H1 (cell line): ENCODE results near the gene NAV2. TPM values are rescaled to one million over a fixed set of nuclear protein-coding genes. Genes with fewer than 3 reads are reported as not detected.

Source experiments
- CTCF ChIA-PET: fragments of 300-600 bp; sonication (Branson Sonifier 250); formaldehyde crosslinking; loops from one replicate; lab custom pipeline; 2021; ENCODE audit not compliant: partially characterized antibody; lab: Charles Lee
- POLR2A ChIA-PET: fragments of 300-600 bp; sonication (Branson Sonifier 250); formaldehyde crosslinking; loops from one replicate; lab custom pipeline; 2021; ENCODE audit warnings: inconsistent platforms; ENCODE audit not compliant: partially characterized antibody; lab: Charles Lee
- DNase-seq, 2 experiments: peaks; one replicate each; pipeline versions ENCODE4 v3.0.0 to v3.0.0-alpha.2; 2010 to 2022; ENCODE audit warnings: low spot score in 2 of 2, low read depth in 1 of 2, mixed read lengths in 1 of 2
- FAIRE-seq: peaks from 2 replicates; lab custom pipeline; 2011; peaks lifted over from hg19 to GRCh38; lab: Jason Lieb, UNC
- H2AFZ ChIP-seq: 2 replicates; pipeline ENCODE4 v1.8.1; 2012; ENCODE audit warnings: low read length, inconsistent platforms
- H2AK5ac ChIP-seq: 2 replicates; pipeline ENCODE4 v1.6.1; 2013; ENCODE audit warnings: low read depth, low read length
- H2BK120ac ChIP-seq: replicated peaks from 2 replicates; pipeline ENCODE3; 2013; ENCODE audit warnings: low read depth, low read length, inconsistent platforms
- H2BK12ac ChIP-seq: 2 replicates; pipeline ENCODE4 v1.6.1; 2013; ENCODE audit warnings: low read depth, low read length
- H2BK15ac ChIP-seq: 2 replicates; pipeline ENCODE4 v1.6.1; 2013; ENCODE audit warnings: low read length
- H2BK20ac ChIP-seq: 2 replicates; pipeline ENCODE4 v1.6.1; 2013; ENCODE audit warnings: low read length
- H2BK5ac ChIP-seq: 2 replicates; pipeline ENCODE4 v1.6.1; 2013; ENCODE audit warnings: low read depth, low read length
- H3K14ac ChIP-seq: 2 replicates; pipeline ENCODE4 v1.6.1; 2013; ENCODE audit warnings: inconsistent platforms; ENCODE audit not compliant: insufficient read length
- H3K18ac ChIP-seq: 2 replicates; pipeline ENCODE4 v1.6.1; 2013; ENCODE audit warnings: low read length; ENCODE audit errors: extremely low read depth
- H3K23ac ChIP-seq: 2 replicates; pipeline ENCODE4 v1.6.1; 2013; ENCODE audit warnings: inconsistent platforms; ENCODE audit not compliant: insufficient read length
- H3K23me2 ChIP-seq: 2 replicates; pipeline ENCODE4 v1.6.1; 2013; ENCODE audit warnings: low read depth, low read length
- H3K27ac ChIP-seq: 2 replicates; pipeline ENCODE4 v1.6.1; 2011; ENCODE audit warnings: low read depth, low read length, inconsistent platforms
- H3K27me3 ChIP-seq, 4 experiments: replicated peaks in 1 of 4; 1 replicate in 1 of 4; 2 replicates in 3 of 4; pipeline versions ENCODE4 v1.6.1 to v1.8.1; 2011 to 2013; ENCODE audit warnings: low read length in 3 of 4, mild to moderate bottlenecking in 3 of 4, inconsistent platforms in 2 of 4, mixed read lengths in 2 of 4, moderate library complexity in 1 of 4; ENCODE audit not compliant: control insufficient read depth in 3 of 4, insufficient read depth in 3 of 4; ENCODE audit errors: extremely low read depth in 1 of 4
- H3K36me3 ChIP-seq, 4 experiments: 2 replicates each; pipeline versions ENCODE4 v1.6.1 to v1.8.1; 2011 to 2013; ENCODE audit warnings: mild to moderate bottlenecking in 4 of 4, low read length in 3 of 4, moderate library complexity in 2 of 4, control low read depth in 1 of 4, inconsistent platforms in 1 of 4; ENCODE audit not compliant: insufficient read depth in 4 of 4, control insufficient read depth in 2 of 4
- H3K4ac ChIP-seq: replicated peaks from 2 replicates; pipeline ENCODE3; 2013; ENCODE audit warnings: low read length, low read depth, mixed read lengths, inconsistent platforms; ENCODE audit not compliant: insufficient read length
- H3K4me1 ChIP-seq, 4 experiments: replicated peaks in 1 of 4; 1 replicate in 1 of 4; 2 replicates in 3 of 4; pipeline versions ENCODE4 v1.6.1 to v1.8.1; 2011 to 2013; ENCODE audit warnings: low read length in 3 of 4, inconsistent platforms in 2 of 4, mixed read lengths in 1 of 4; ENCODE audit not compliant: insufficient read depth in 4 of 4, control insufficient read depth in 3 of 4
- H3K4me2 ChIP-seq, 2 experiments: 2 replicates each; pipeline versions ENCODE4 v1.6.1 to v1.8.1; 2011 to 2013; ENCODE audit warnings: low read depth in 2 of 2, low read length in 2 of 2, control low read depth in 1 of 2, inconsistent platforms in 1 of 2, mild to moderate bottlenecking in 1 of 2; ENCODE audit not compliant: insufficient read depth in 1 of 2
- H3K4me3 ChIP-seq, 4 experiments: fragments of 200-600, 300-600 bp in 1 of 4; sonication (generic), shearing (Covaris generic), sonication (Bioruptor Twin) in 1 of 4; 2 replicates each; pipeline versions ENCODE4 v1.5.1 to v1.8.1; 2011 to 2016; ENCODE audit warnings: low read length in 4 of 4, low read depth in 3 of 4, control low read depth in 2 of 4, inconsistent platforms in 2 of 4, mild to moderate bottlenecking in 2 of 4, mixed read lengths in 1 of 4, moderate library complexity in 1 of 4; ENCODE audit not compliant: insufficient read depth in 2 of 4; ENCODE audit errors: extremely low read depth in 1 of 4
- H3K56ac ChIP-seq: replicated peaks from 2 replicates; pipeline ENCODE3; 2013; ENCODE audit warnings: low read depth, mild to moderate bottlenecking, mixed read lengths, low read length, inconsistent platforms; ENCODE audit not compliant: insufficient read length
- H3K79me1 ChIP-seq: 2 replicates; pipeline ENCODE4 v1.6.1; 2013; ENCODE audit warnings: low read depth, low read length, control low read depth
- H3K79me2 ChIP-seq, 2 experiments: 2 replicates each; pipeline versions ENCODE4 v1.6.1 to v1.8.1; 2012 to 2013; ENCODE audit warnings: low read length in 2 of 2, mild to moderate bottlenecking in 2 of 2, inconsistent platforms in 1 of 2; ENCODE audit not compliant: insufficient read depth in 2 of 2, control insufficient read depth in 1 of 2
- H3K9ac ChIP-seq, 4 experiments: replicated peaks in 1 of 4; 1 replicate in 1 of 4; 2 replicates in 3 of 4; pipeline versions ENCODE4 v1.6.1 to v1.8.1; 2011 to 2013; ENCODE audit warnings: low read depth in 3 of 4, low read length in 3 of 4, control low read depth in 2 of 4, mild to moderate bottlenecking in 2 of 4, moderate library complexity in 2 of 4, inconsistent platforms in 1 of 4; ENCODE audit errors: extremely low read depth in 1 of 4
- H3K9me3 ChIP-seq, 2 experiments: 2 replicates each; pipeline versions ENCODE4 v1.6.1 to v1.8.1; 2012 to 2013; ENCODE audit warnings: mild to moderate bottlenecking in 2 of 2, moderate library complexity in 2 of 2, control low read depth in 1 of 2, inconsistent platforms in 1 of 2, low read depth in 1 of 2, low read length in 1 of 2, mixed read lengths in 1 of 2; ENCODE audit not compliant: insufficient read depth in 2 of 2
- H4K20me1 ChIP-seq, 2 experiments: replicated peaks in 1 of 2; 2 replicates each; pipeline versions ENCODE3 to v1.8.1; 2011 to 2013; ENCODE audit warnings: inconsistent platforms in 2 of 2, low read length in 2 of 2, mild to moderate bottlenecking in 1 of 2; ENCODE audit not compliant: insufficient read depth in 2 of 2, control insufficient read depth in 1 of 2
- H4K5ac ChIP-seq: 2 replicates; pipeline ENCODE4 v1.6.1; 2013; ENCODE audit warnings: low read length, low read depth, mixed read lengths, inconsistent platforms; ENCODE audit not compliant: insufficient read length
- H4K8ac ChIP-seq: 2 replicates; pipeline ENCODE4 v1.8.0; 2013; ENCODE audit warnings: mild to moderate bottlenecking, moderate library complexity, low read length, inconsistent platforms; ENCODE audit not compliant: insufficient read depth; ENCODE audit errors: extremely low read depth
- H4K91ac ChIP-seq: replicated peaks from 2 replicates; pipeline ENCODE3; 2013; ENCODE audit warnings: low read length, mixed read lengths, inconsistent platforms; ENCODE audit not compliant: insufficient read length
- CTBP2 ChIP-seq: IDR thresholded peaks from 2 replicates; pipeline ENCODE4 v1.7.0; 2011; ENCODE audit warnings: borderline replicate concordance, mild to moderate bottlenecking, moderate library complexity, mixed read lengths, low read length; ENCODE audit not compliant: insufficient read depth, insufficient read length
- KDM1A ChIP-seq: fragments of 200-600, 300-600 bp; sonication (generic); IDR thresholded peaks from 2 replicates; pipeline ENCODE4 v1.7.1; 2016; ENCODE audit warnings: mild to moderate bottlenecking, low read length, borderline replicate concordance
- KDM4A ChIP-seq: IDR thresholded peaks from one replicate; pipeline ENCODE4 v1.7.1; 2012; ENCODE audit warnings: low read depth, mild to moderate bottlenecking, moderate library complexity, low read length, inconsistent platforms; ENCODE audit not compliant: severe bottlenecking
- RXRA ChIP-seq: IDR thresholded peaks from 2 replicates; pipeline ENCODE4 v1.6.1; 2011; ENCODE audit warnings: low read depth, mild to moderate bottlenecking, low read length, moderate library complexity; ENCODE audit not compliant: insufficient read depth
- SUZ12 ChIP-seq: fragments of 200-600 bp; sonication (generic); IDR thresholded peaks from 2 replicates; pipeline ENCODE4 v1.6.1; 2012; ENCODE audit warnings: mild to moderate bottlenecking, inconsistent platforms, low read length, moderate library complexity, mixed read lengths
- YY1 ChIP-seq: IDR thresholded peaks from 2 replicates; pipeline ENCODE4 v1.6.1; 2011; ENCODE audit warnings: low read depth, mild to moderate bottlenecking, low read length
- WGBS, 2 experiments: shearing (Covaris generic) in 1 of 2; methylation state at CpG; one replicate each; pipeline versions ENCODE4 v1.1.6 to v1.1.7; 2013 to 2015; ENCODE audit warnings: low lambda C conversion rate in 2 of 2, mixed read lengths in 2 of 2, inconsistent platforms in 1 of 2, low coverage in 1 of 2, missing lambda C conversion rate in 1 of 2; ENCODE audit not compliant: insufficient replicate concordance in 2 of 2, insufficient coverage in 1 of 2, insufficient read length in 1 of 2; ENCODE audit errors: extremely low coverage in 1 of 2, missing lambda C conversion rate in 1 of 2; 5-methylcytosine and 5-hydroxymethylcytosine counted together
- polyA plus RNA-seq, 7 experiments: library from polyadenylated mRNA; depleted of rRNA in 3 of 7; stranded (reverse) in 5 of 7; unstranded in 2 of 7; fragments of >200 nt in 5 of 7; fragments of 200-250 nt in 2 of 7; gene quantifications; 1 replicate in 5 of 7; 2 replicates in 1 of 7; 4 replicates in 1 of 7; pipeline versions ENCODE4 v1.2.1 to v1.2.3, GENCODE V29; 2011 to 2013; ENCODE audit warnings: missing spikeins in 2 of 7, mixed read lengths in 2 of 7
- total RNA-seq: library from RNA; stranded (reverse); fragmentation: NEBNext Ultra II Directional; extraction: Animal tissue kit (Norgen Biotek cat#: 25700); gene quantifications from 2 replicates; pipeline ENCODE4 v1.2.1, GENCODE V29; 2021

The NAV2 gene
- total and polyA plus RNA-seq, 2 of the 8 experiments (the other 6 are each of a cell fraction or from before 2014, with no cell fraction given): 35.6 to 73.6 TPM

DNA sequence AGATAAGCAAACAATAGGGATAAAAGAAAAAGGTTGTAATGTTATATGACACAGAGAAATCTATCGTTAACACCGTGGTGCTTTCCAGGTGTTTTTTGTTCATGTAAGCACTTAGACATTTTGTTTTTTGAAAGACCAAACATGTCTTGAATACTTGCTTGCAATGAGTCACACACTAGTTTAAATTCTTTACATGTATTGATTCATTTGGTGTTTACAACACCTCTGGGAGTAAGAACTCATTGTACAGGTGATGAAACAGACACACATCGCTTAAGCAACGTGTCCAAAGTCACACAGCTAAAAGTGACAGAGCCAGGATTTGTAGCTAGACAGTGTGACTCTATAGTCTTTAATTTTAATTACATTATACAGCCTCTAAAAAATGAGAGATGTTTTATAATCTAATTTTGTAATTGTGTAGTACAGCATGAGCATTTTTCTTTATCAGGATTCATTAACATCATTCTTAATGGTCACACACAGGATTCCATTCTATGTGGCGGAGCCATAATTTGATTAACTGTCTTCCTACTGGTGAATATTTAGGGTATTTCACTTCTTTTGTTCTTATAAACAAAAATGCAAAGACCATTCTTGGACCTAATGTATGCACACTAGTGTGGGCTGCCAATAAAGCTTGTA lies 298.8 kb downstream of the NAV2 start:
- Histone ChIP-seq H3K23me2 (no peaks in the 10 kb centered on the region), H3K4ac (no peak overlapping the region), H3K56ac (no peak overlapping the region), H2BK5ac (no peak overlapping the region), H3K9ac (no peak overlapping the region), H2AK5ac (no peak overlapping the region), H4K8ac (no peak overlapping the region), H2BK15ac (no peak overlapping the region), H3K23ac (no peak overlapping the region), H3K18ac (no peak overlapping the region), H4K5ac (no peak overlapping the region), H3K4me3 (no peak overlapping the region), H3K4me1 (peaks cover 0 to 15% (median 6%) of the 10 kb centered on the region in 4 experiments; a peak in 5 of 7 replicates), H3K4me2 (no peak overlapping the region), H4K20me1 (peaks cover 0 to 5% of the 10 kb centered on the region in 2 experiments), H2BK20ac (no peak overlapping the region), H2BK120ac (no peak overlapping the region), H3K27me3 (no peaks in the 10 kb centered on the region), H3K9me3 (no peaks in the 10 kb centered on the region), H3K36me3 (peaks cover 0 to 4% (median 0%) of the 10 kb centered on the region in 4 experiments; a peak in 1 of 8 replicates), H3K79me1 (no peaks in the 10 kb centered on the region), H2AFZ (no peak overlapping the region), H2BK12ac (no peak overlapping the region), H4K91ac (no peak overlapping the region), H3K14ac (no peak overlapping the region), H3K79me2 (no peaks in the 10 kb centered on the region), H3K27ac (no peak overlapping the region)
- DNase-seq: no peak
- POLR2A ChIA-PET: interaction anchor here (0.9 kb wide), 1 partner anchor 10 kb away, joined by 3 read pairs; no protein-coding TSS in a partner anchor
- CTCF ChIA-PET: interaction anchor here (1.0 to 2.0 kb wide), 4 partner anchors 11 to 20 kb away, joined by 3 to 7 read pairs (median 5); no protein-coding TSS in a partner anchor
- 85% methylated on average over 5 of the region's 5 CpGs; no CpG with 5 or more reads in 1 of the 2 experiments for WGBS, 2 experiments
- FAIRE-seq: no peak
- no peak for TF ChIP-seq SUZ12
- TF ChIP-seq RXRA: no peak
- TF ChIP-seq YY1: no peak
- TF ChIP-seq KDM4A: no peak
- no peak for TF ChIP-seq CTBP2
- no peak for TF ChIP-seq KDM1A
